Prostate gland (tissue), 2 donors: ENCODE data around the gene SPINT3. TPM values are rescaled to one million over a fixed set of nuclear protein-coding genes. Genes with fewer than 3 reads are reported as not detected.
A peak's percentile ranks its signal among the peaks of the same experiment; 100 is the strongest.

Experiments used
- DNase-seq: peaks from one replicate; pipeline ENCODE4 v3.0.0-alpha.2; 2019; ENCODE audit warnings: low spot score
- H3K27ac ChIP-seq, 2 donors: fragments of 200-600 bp; sonication (generic); 2 replicates each; pipeline ENCODE4 v1.5.1; 2017 to 2019
- H3K27me3 ChIP-seq: fragments of 200-600 bp; sonication (generic); replicated peaks from 2 replicates; pipeline ENCODE4 v1.5.1; 2019; ENCODE audit not compliant: insufficient read depth
- H3K36me3 ChIP-seq, 2 donors: fragments of 200-600 bp; sonication (generic); 1 replicate in 1 of 2; 2 replicates in 1 of 2; pipeline versions ENCODE4 v1.5.1 to v1.8.1; 2017 to 2019
- H3K4me1 ChIP-seq: fragments of 200-600 bp; sonication (generic); replicated peaks from 2 replicates; pipeline ENCODE4 v1.5.1; 2019
- H3K4me3 ChIP-seq, 2 donors: fragments of 200-600 bp; sonication (generic); 2 replicates each; pipeline ENCODE4 v1.5.1; 2017 to 2019
- H3K9me3 ChIP-seq: fragments of 200-600 bp; sonication (generic); 2 replicates; pipeline ENCODE4 v1.5.1; 2017
- CTCF ChIP-seq, 4 experiments: fragments of 200-600 bp in 2 of 4; fragments of 450-650 bp in 2 of 4; sonication (generic) in 2 of 4; IDR thresholded peaks; 1 replicate in 3 of 4; 2 replicates in 1 of 4; pipeline ENCODE4 v1.5.1; 2016 to 2019; ENCODE audit warnings: antibody characterized with exemption in 4 of 4, mild to moderate bottlenecking in 2 of 4, moderate library complexity in 2 of 4
- POLR2A ChIP-seq: fragments of 450-650 bp; IDR thresholded peaks from one replicate; pipeline ENCODE4 v1.6.1; 2016; ENCODE audit warnings: antibody characterized with exemption, mild to moderate bottlenecking
- POLR2AphosphoS5 ChIP-seq: sonication (generic); formaldehyde crosslinking; IDR thresholded peaks from one replicate; pipeline ENCODE4 v1.6.1; 2017; ENCODE audit warnings: antibody characterized with exemption
- WGBS: methylation state at CpG from one replicate; pipeline ENCODE4 v1.1.5; 2018; 5-methylcytosine and 5-hydroxymethylcytosine counted together
- intact Hi-C: fragments of 100-400 bp; cut with DNase I; formaldehyde crosslinking; loops from one replicate; pipeline ENCODE4 v1.14.2; 2022
- total RNA-seq, 2 donors: library from RNA; depleted of rRNA; stranded (reverse); fragments of >200 nt; gene quantifications; one replicate each; pipeline ENCODE4 v1.1.0, GENCODE V29; 2016

The SPINT3 gene
- total RNA-seq, 2 donors from 2014 or later, result not detected

GRCh38 chr20:45539382-45539781, 24.0 kb upstream of the SPINT3 start, which contains the start of gene WFDC6:
Gene WFDC6, minus strand, starts transcription at chr20:45539482. Its CDS starts 75 bp downstream, at chr20:45539407.
- no peaks in the 10 kb centered on the region for H3K27me3 ChIP-seq
- no peak within 1 kb of the TSS for H3K4me3 ChIP-seq
- 77% methylated on average over 2 of the region's 2 CpGs for WGBS
- H3K27ac ChIP-seq, result no peak within 1 kb of the TSS
- H3K9me3 ChIP-seq, result no peaks in the 10 kb centered on the region
- no peak for DNase-seq
- intact Hi-C loops, result no loop called here
- H3K36me3 ChIP-seq, result no peaks in the 10 kb centered on the region
- H3K4me1 ChIP-seq, result no peaks in the 10 kb centered on the region
- TF ChIP-seq POLR2A (no peak), CTCF (IDR thresholded peaks at IDR 0.05) (no peak), POLR2AphosphoS5 (no peak)

GRCh38 chr20:45538209-45538799, 22.9 kb upstream of the SPINT3 start:
- Histone ChIP-seq H3K4me3 (no peak overlapping the region), H3K27me3 (no peaks in the 10 kb centered on the region), H3K27ac (no peak overlapping the region), H3K36me3 (no peaks in the 10 kb centered on the region), H3K9me3 (no peaks in the 10 kb centered on the region), H3K4me1 (no peaks in the 10 kb centered on the region)
- no peak for TF ChIP-seq POLR2A
- no peak for TF ChIP-seq CTCF (IDR thresholded peaks at IDR 0.05)
- no peak for TF ChIP-seq POLR2AphosphoS5
- DNase-seq, result no peak
- intact Hi-C loops, result no loop called here
- 55% methylated on average over 7 of the region's 7 CpGs for WGBS

- Histone ChIP-seq H3K9me3 (no peaks in the 10 kb centered on the region), H3K27ac (no peak overlapping the region), H3K4me1 (no peaks in the 10 kb centered on the region), H3K4me3 (no peak overlapping the region), H3K36me3 (no peaks in the 10 kb centered on the region), H3K27me3 (no peaks in the 10 kb centered on the region)
- no peak for DNase-seq
- 69% methylated on average over 4 of the region's 4 CpGs for WGBS
- TF ChIP-seq POLR2A (no peak), CTCF (IDR thresholded peaks at IDR 0.05) (no peak), POLR2AphosphoS5 (no peak)
- intact Hi-C loops, result no loop called here
These were observed 11.9 kb upstream of the SPINT3 start for GRCh38 chr20:45527294-45527693.

- no peaks in the 10 kb centered on the region for H3K27me3 ChIP-seq
- H3K36me3 ChIP-seq, result no peaks in the 10 kb centered on the region
- TF ChIP-seq POLR2A (no peak), CTCF (IDR thresholded peaks at IDR 0.05) (no peak), POLR2AphosphoS5 (no peak)
- 77% methylated on average over 1 of the region's 1 CpG for WGBS
- H3K27ac ChIP-seq, result no peak overlapping the region
- H3K4me1 ChIP-seq, result no peaks in the 10 kb centered on the region
- H3K4me3 ChIP-seq, result no peak overlapping the region
- no peaks in the 10 kb centered on the region for H3K9me3 ChIP-seq
- intact Hi-C loops, result no loop called here
- DNase-seq, result no peak
These were observed 8.4 kb upstream of the SPINT3 start for GRCh38 chr20:45523821-45524220.

GRCh38 chr20:45518282-45518681, 2.9 kb upstream of the SPINT3 start:
- H3K36me3 ChIP-seq, result no peaks in the 10 kb centered on the region
- H3K9me3 ChIP-seq, result no peaks in the 10 kb centered on the region
- no peaks in the 10 kb centered on the region for H3K27me3 ChIP-seq
- no peaks in the 10 kb centered on the region for H3K4me1 ChIP-seq
- no peak for TF ChIP-seq CTCF (IDR thresholded peaks at IDR 0.05)
- TF ChIP-seq POLR2A, result no peak
- peak; percentile 66 for TF ChIP-seq POLR2AphosphoS5
- no peak overlapping the region for H3K4me3 ChIP-seq
- no peak overlapping the region for H3K27ac ChIP-seq
- peak; percentile 56 for DNase-seq
- WGBS, result 21% methylated on average over 2 of the region's 2 CpGs
- intact Hi-C loops, result no loop called here
